K562 (cell line): Measurements from ENCODE around the gene HS3ST4. TPM values are rescaled to one million over a fixed set of nuclear protein-coding genes. Genes with fewer than 3 reads are reported as not detected.

Experiments
- ATAC-seq: fragments of 200-7000 bp; cut with Tn5 transposase; 3 replicates; pipeline ENCODE4 v1.9.1; 2020; ENCODE audit warnings: moderate library complexity
- BruUV-seq: library from RNA; stranded (reverse); fragments of 400-500 nt; replicated peaks from 2 replicates; lab custom pipeline; 2021; lab: Mats Ljungman, UMichigan
- CTCF ChIA-PET: fragments of 300-600 bp; formaldehyde crosslinking; extraction: SDS; loops from one replicate; lab custom pipeline; 2021; ENCODE audit warnings: low intra/inter-chr PET ratio; lab: Yijun Ruan, JAX
- POLR2A ChIA-PET: fragments of 300-600, 350-650 bp; sonication (Branson Sonifier 250); formaldehyde crosslinking; extraction: SDS; loops from one replicate; lab custom pipeline; 2021; ENCODE audit warnings: antibody characterized with exemption, inconsistent platforms; lab: Yijun Ruan, JAX
- DNase-seq, 4 experiments: peaks; one replicate each; pipeline versions ENCODE4 v3.0.0 to v3.0.0-alpha.2; 2011 to 2018; ENCODE audit warnings: low spot score in 3 of 4, mixed read lengths in 3 of 4; ENCODE audit errors: extremely low read depth in 1 of 4
- FAIRE-seq: peaks from 2 replicates; lab custom pipeline; 2011; peaks lifted over from hg19 to GRCh38; lab: Jason Lieb, UNC
- H2AFZ ChIP-seq: 2 replicates; pipeline ENCODE4 v1.6.0; 2011; ENCODE audit warnings: low read depth, low read length, control low read depth, inconsistent platforms
- H3K27ac ChIP-seq: fragments of 200-600 bp; 3 replicates; pipeline ENCODE4 v1.8.0; 2011; ENCODE audit warnings: low read depth, mild to moderate bottlenecking, control low read depth, inconsistent platforms, low read length, moderate library complexity, mixed read lengths; ENCODE audit errors: extremely low read depth
- H3K27me3 ChIP-seq, 2 experiments: fragments of 300-600 bp in 1 of 2; 2 replicates in 1 of 2; 3 replicates in 1 of 2; pipeline versions ENCODE4 v1.6.0 to v1.8.0; 2011; ENCODE audit warnings: inconsistent platforms in 2 of 2, low read length in 2 of 2, mild to moderate bottlenecking in 1 of 2, mixed read lengths in 1 of 2, moderate library complexity in 1 of 2; ENCODE audit not compliant: control insufficient read depth in 2 of 2, insufficient read depth in 2 of 2
- H3K36me3 ChIP-seq: fragments of 300-600 bp; 3 replicates; pipeline ENCODE4 v1.8.0; 2011; ENCODE audit warnings: mild to moderate bottlenecking, low read length, inconsistent platforms; ENCODE audit not compliant: control insufficient read depth, insufficient read depth
- H3K4me1 ChIP-seq, 2 experiments: fragments of 200-600 bp in 1 of 2; replicated peaks in 1 of 2; 2 replicates in 1 of 2; 3 replicates in 1 of 2; pipeline versions ENCODE4 v1.5.1 to v1.8.0; 2011; ENCODE audit warnings: inconsistent platforms in 2 of 2, low read length in 2 of 2, mild to moderate bottlenecking in 1 of 2, mixed read lengths in 1 of 2, moderate library complexity in 1 of 2; ENCODE audit not compliant: control insufficient read depth in 2 of 2, insufficient read depth in 2 of 2
- H3K4me2 ChIP-seq: 2 replicates; pipeline ENCODE4 v1.6.1; 2011; ENCODE audit warnings: low read length, control low read depth, inconsistent platforms, mixed read lengths; ENCODE audit not compliant: insufficient read depth
- H3K4me3 ChIP-seq: fragments of 200-600 bp; sonication (generic), shearing (Covaris generic); 2 replicates; pipeline ENCODE4 v1.5.1; 2016; ENCODE audit warnings: control low read depth, inconsistent platforms
- H3K79me2 ChIP-seq: fragments of 200-600 bp; 3 replicates; pipeline ENCODE4 v1.8.0; 2011; ENCODE audit warnings: low read length, inconsistent platforms; ENCODE audit not compliant: control insufficient read depth, insufficient read depth
- H3K9ac ChIP-seq, 2 experiments: 2 replicates each; pipeline versions ENCODE4 v1.6.0 to v1.6.1; 2011; ENCODE audit warnings: low read depth in 2 of 2, low read length in 2 of 2, control low read depth in 1 of 2, inconsistent platforms in 1 of 2, mild to moderate bottlenecking in 1 of 2, mixed read lengths in 1 of 2; ENCODE audit not compliant: insufficient read depth in 1 of 2
- H3K9me1 ChIP-seq: one replicate; pipeline ENCODE4 v1.6.0; 2011; ENCODE audit warnings: inconsistent platforms, mild to moderate bottlenecking, low read length, moderate library complexity; ENCODE audit not compliant: control insufficient read depth, insufficient read depth
- H3K9me3 ChIP-seq: replicated peaks from 2 replicates; pipeline ENCODE4 v1.5.1; 2011; ENCODE audit warnings: low read depth, low read length, inconsistent platforms; ENCODE audit not compliant: control insufficient read depth, insufficient read depth
- H4K20me1 ChIP-seq: replicated peaks from 2 replicates; pipeline ENCODE4 v1.6.1; 2011; ENCODE audit warnings: low read length, inconsistent platforms, mixed read lengths; ENCODE audit not compliant: control insufficient read depth, insufficient read depth
- ARID1B ChIP-seq: fragments of 450-650 bp; IDR thresholded peaks from 2 replicates; pipeline ENCODE4 v1.6.1; 2016; ENCODE audit warnings: antibody characterized with exemption, mild to moderate bottlenecking, inconsistent platforms
- CBX2 ChIP-seq: fragments of 200-600 bp; sonication (generic); IDR thresholded peaks from one replicate; pipeline ENCODE4 v1.6.1; 2012; ENCODE audit warnings: mild to moderate bottlenecking, low read length, inconsistent platforms; ENCODE audit not compliant: insufficient read depth, poor library complexity, severe bottlenecking
- CBX5 ChIP-seq: IDR thresholded peaks from 2 replicates; pipeline ENCODE4 v1.6.1; 2014; ENCODE audit warnings: low read depth, borderline replicate concordance
- LEF1 ChIP-seq: fragments of 450-650 bp; IDR thresholded peaks from 2 replicates; pipeline ENCODE4 v1.6.1; 2016; ENCODE audit warnings: mild to moderate bottlenecking
- MYBL2 ChIP-seq, 2 experiments: fragments of 450-650 bp in 1 of 2; sonication (generic) in 1 of 2; formaldehyde crosslinking in 1 of 2; IDR thresholded peaks; 2 replicates each; pipeline versions ENCODE4 v1.6.1 to v1.8.1; 2017 to 2022; ENCODE audit warnings: borderline replicate concordance in 1 of 2, inconsistent platforms in 1 of 2, low read depth in 1 of 2, mild to moderate bottlenecking in 1 of 2, missing genetic modification reagents in 1 of 2, moderate library complexity in 1 of 2
- RB1 ChIP-seq: fragments of 450-650 bp; IDR thresholded peaks from 2 replicates; pipeline ENCODE4 v1.6.1; 2017; ENCODE audit warnings: low read depth, mild to moderate bottlenecking
- ZFPM2 ChIP-seq: fragments of 250-450 bp; sonication (Bioruptor Pico); IDR thresholded peaks from 2 replicates; pipeline ENCODE4 v1.5.1; 2022; ENCODE audit warnings: mild to moderate bottlenecking
- ZMIZ1 ChIP-seq, 2 experiments: fragments of 150-350 bp in 1 of 2; IDR thresholded peaks; 2 replicates each; pipeline ENCODE4 v1.6.1; 2012 to 2016; ENCODE audit warnings: low read depth in 2 of 2, low read length in 2 of 2, mild to moderate bottlenecking in 1 of 2, moderate library complexity in 1 of 2
- ZNF146 ChIP-seq: IDR thresholded peaks from one replicate; pipeline ENCODE4 v1.6.1; 2018; ENCODE audit warnings: missing compliant biosample characterization; ENCODE audit not compliant: unreplicated experiment
- ZNF274 ChIP-seq: IDR thresholded peaks from 2 replicates; pipeline ENCODE4 v1.6.1; 2011; ENCODE audit warnings: low read depth, mild to moderate bottlenecking, low read length, moderate library complexity, borderline replicate concordance
- ZNF445 ChIP-seq: fragments of 250-450 bp; sonication (Bioruptor Pico); IDR thresholded peaks from 2 replicates; pipeline ENCODE4 v1.4.0; 2020; ENCODE audit warnings: low read depth, mild to moderate bottlenecking, moderate library complexity
- ZNF592 ChIP-seq: fragments of 450-650 bp; IDR thresholded peaks from 2 replicates; pipeline ENCODE4 v1.6.1; 2017; ENCODE audit warnings: antibody characterized with exemption, mild to moderate bottlenecking
- WGBS: fragments of 100-300 bp; shearing (Covaris generic); methylation state at CpG from one replicate; pipeline ENCODE4 v1.1.6; 2016; ENCODE audit warnings: low coverage, mixed read lengths; ENCODE audit not compliant: insufficient coverage; ENCODE audit errors: missing lambda C conversion rate; 5-methylcytosine and 5-hydroxymethylcytosine counted together
- in situ Hi-C: fragments of 300-500 bp; cut with MboI; formaldehyde crosslinking; loops from 4 replicates; pipeline ENCODE4 v1.15.0; 2018; ENCODE audit warnings: inconsistent platforms, mixed read lengths
- intact Hi-C: fragments of 100-400 bp; cut with micrococcal nuclease; formaldehyde crosslinking; loops from 2 replicates; pipeline ENCODE4 v1.14.2; 2022
- polyA plus RNA-seq, 8 experiments: library from polyadenylated mRNA; depleted of rRNA in 4 of 8; stranded (reverse) in 5 of 8; unstranded in 3 of 8; fragments of >200 nt; fragmentation: Nextera tagmentation in 2 of 8; fragmentation: Illumina TruSeq in 1 of 8; extraction: Ambion mirVana in 2 of 8; extraction: Trizol in 1 of 8; gene quantifications; 2 replicates each; pipeline versions ENCODE4 v1.2.1 to v1.2.3, GENCODE V29; 2011 to 2014; ENCODE audit warnings: inconsistent platforms in 1 of 8, missing spikeins in 1 of 8
- total RNA-seq, 7 experiments: library from RNA; depleted of rRNA in 6 of 7; stranded (reverse); fragments of >200 nt in 6 of 7; fragmentation: Illumina TruSeq in 2 of 7; extraction: Trizol in 2 of 7; gene quantifications; 2 replicates each; pipeline versions ENCODE4 v1.2.1 to v1.2.3, GENCODE V29; 2011 to 2021; ENCODE audit warnings: low replicate concordance in 1 of 7

HS3ST4 gene
- total and polyA plus RNA-seq, 9 of the 15 experiments (the other 6 are each of a cell fraction or from before 2014, with no cell fraction given), result not detected

- WGBS, result 0% methylated on average over 4 of the region's 4 CpGs
- no TSS peak for BruUV-seq
- in situ Hi-C loops, result no loop called here
These were observed 203.6 kb downstream of the HS3ST4 start for GRCh38 chr16:25895380-25895779.

More at GRCh38 chr16:25895380-25895779, 203.6 kb downstream of the HS3ST4 start:
- no peaks in the 10 kb centered on the region for H3K36me3 ChIP-seq
- no peaks in the 10 kb centered on the region for H3K79me2 ChIP-seq
- DNase-seq, result no peak
- no peak overlapping the region for H3K27ac ChIP-seq
- no peaks in the 10 kb centered on the region for H4K20me1 ChIP-seq
- no peak overlapping the region for H3K4me2 ChIP-seq
- no peak for ATAC-seq
- POLR2A ChIA-PET, result no interaction called here
- no peak overlapping the region for H2AFZ ChIP-seq
- peaks cover 0 to 8% of the 10 kb centered on the region in 2 experiments; a peak in 2 of 5 replicates for H3K27me3 ChIP-seq
- no peak overlapping the region for H3K4me3 ChIP-seq
- intact Hi-C loops, result no loop called here
- H3K4me1 ChIP-seq, result no peaks in the 10 kb centered on the region
- no peaks in the 10 kb centered on the region for H3K9me1 ChIP-seq
- no peak for FAIRE-seq
- CTCF ChIA-PET, result no interaction called here
- no peak overlapping the region for H3K9ac ChIP-seq
- no peaks in the 10 kb centered on the region for H3K9me3 ChIP-seq
- TF ChIP-seq ZNF146 (CRISPR knock-in tag) (no peak), CBX2 (no peak), ARID1B (no peak), RB1 (no peak), MYBL2 (IDR thresholded peaks at IDR 0.05; ENCODE audit: low read depth) (no peak), MYBL2 (CRISPR knock-in tag; IDR thresholded peaks at IDR 0.05; ENCODE audit: borderline replicate concordance) (no peak), ZFPM2 (no peak), ZNF445 (CRISPR knock-in tag) (no peak), CBX5 (no peak), ZNF592 (no peak), ZMIZ1 (IDR thresholded peaks at IDR 0.05; ENCODE audit: low read depth in 2 of 2, low read length in 2 of 2) (no peak), ZNF274 (no peak), LEF1 (no peak)
